ENCODE results near the gene TCF20. TPM values are rescaled to one million over a fixed set of nuclear protein-coding genes. Genes with fewer than 3 reads are reported as not detected.

The TCF20 gene
- total RNA-seq, 1 donor: 27.4 TPM

GRCh38 chr22:42279425-42280020 is 9.1 kb upstream of the TCF20 start:
- no peak for DNase-seq (ENCODE audit: low read depth)
- no peak for TF ChIP-seq CTCF (IDR thresholded peaks at IDR 0.05; ENCODE audit: insufficient read depth, low read length)
- H3K4me3 ChIP-seq (ENCODE audit: low read depth, low read length): no peak overlapping the region

- DNase-seq (ENCODE audit: low read depth): no peak
- H3K4me3 ChIP-seq (ENCODE audit: low read depth, low read length): no peak overlapping the region
- TF ChIP-seq CTCF (IDR thresholded peaks at IDR 0.05; ENCODE audit: insufficient read depth, low read length): no peak
Observed at GRCh38 chr22:42277988-42278776, 7.7 kb upstream of the TCF20 start.

- no peak for TF ChIP-seq CTCF (IDR thresholded peaks at IDR 0.05; ENCODE audit: insufficient read depth, low read length)
- no peak for DNase-seq (ENCODE audit: low read depth)
- H3K4me3 ChIP-seq (ENCODE audit: low read depth, low read length): no peak overlapping the region
Observed at GRCh38 chr22:42277232-42277753, 6.8 kb upstream of the TCF20 start.

DNA sequence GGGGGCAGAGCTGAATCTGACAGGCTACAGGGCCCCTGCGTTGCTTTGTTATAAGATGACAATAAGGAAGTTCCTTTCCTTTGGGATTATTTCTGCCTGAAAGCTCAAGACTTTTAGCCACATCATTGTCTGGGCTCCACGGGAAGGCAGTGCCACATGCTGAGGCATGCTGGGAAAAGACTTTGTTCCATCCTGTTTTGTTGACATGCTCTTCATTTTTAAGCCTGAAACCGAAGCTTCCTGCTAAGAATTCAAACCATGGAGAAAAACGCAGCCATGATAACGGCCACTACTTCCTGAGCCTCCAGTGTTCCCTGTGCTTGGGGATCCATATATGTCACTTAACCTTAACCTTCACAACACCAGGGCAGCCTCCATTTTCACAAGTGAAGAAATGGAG is 5.5 kb upstream of the TCF20 start:
- no peak for DNase-seq (ENCODE audit: low read depth)
- TF ChIP-seq CTCF (IDR thresholded peaks at IDR 0.05; ENCODE audit: insufficient read depth, low read length): no peak
- no peak overlapping the region for H3K4me3 ChIP-seq (ENCODE audit: low read depth, low read length)

- no peak for DNase-seq (ENCODE audit: low read depth)
Observed at GRCh38 chr22:42275176-42275575, 4.7 kb upstream of the TCF20 start.

GRCh38 chr22:42273855-42274451 is 3.5 kb upstream of the TCF20 start:
- DNase-seq (ENCODE audit: low read depth): no peak
- no peak for TF ChIP-seq CTCF (IDR thresholded peaks at IDR 0.05; ENCODE audit: insufficient read depth, low read length)
- no peak overlapping the region for H3K4me3 ChIP-seq (ENCODE audit: low read depth, low read length)

More at GRCh38 chr22:42275176-42275575, 4.7 kb upstream of the TCF20 start:
- H3K4me3 ChIP-seq (ENCODE audit: low read depth, low read length): no peak overlapping the region
- TF ChIP-seq CTCF (IDR thresholded peaks at IDR 0.05; ENCODE audit: insufficient read depth, low read length): no peak

Measured in fibroblast of the aortic adventitia (primary cell).